ENCODE data around the gene CAMK2A.

Gene CAMK2A

DNA sequence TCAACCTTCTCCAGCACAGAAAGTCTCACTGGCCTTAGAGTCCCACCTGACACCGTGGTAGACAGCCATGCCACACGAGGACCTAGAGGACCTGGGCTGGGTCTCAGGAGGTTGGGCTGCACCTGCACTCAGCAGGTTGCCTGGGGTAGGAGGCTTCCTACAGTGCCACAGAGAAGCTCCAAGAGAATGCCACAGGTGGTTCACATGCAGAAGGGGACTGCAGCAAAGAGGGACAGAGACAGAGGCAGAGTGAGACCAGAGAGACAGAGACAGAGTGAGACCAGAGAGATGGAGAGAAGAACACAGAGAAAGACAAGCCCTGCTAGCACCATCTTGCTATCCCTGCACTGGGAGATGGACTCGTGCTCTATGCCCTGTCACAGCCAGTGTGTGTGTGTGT lies 5.7 kb downstream of the CAMK2A start:
- in situ Hi-C loops (cut with HindIII; ENCODE audit: low sequenced_read_pairs), result no loop called here
- TF ChIP-seq, protein P1, sequence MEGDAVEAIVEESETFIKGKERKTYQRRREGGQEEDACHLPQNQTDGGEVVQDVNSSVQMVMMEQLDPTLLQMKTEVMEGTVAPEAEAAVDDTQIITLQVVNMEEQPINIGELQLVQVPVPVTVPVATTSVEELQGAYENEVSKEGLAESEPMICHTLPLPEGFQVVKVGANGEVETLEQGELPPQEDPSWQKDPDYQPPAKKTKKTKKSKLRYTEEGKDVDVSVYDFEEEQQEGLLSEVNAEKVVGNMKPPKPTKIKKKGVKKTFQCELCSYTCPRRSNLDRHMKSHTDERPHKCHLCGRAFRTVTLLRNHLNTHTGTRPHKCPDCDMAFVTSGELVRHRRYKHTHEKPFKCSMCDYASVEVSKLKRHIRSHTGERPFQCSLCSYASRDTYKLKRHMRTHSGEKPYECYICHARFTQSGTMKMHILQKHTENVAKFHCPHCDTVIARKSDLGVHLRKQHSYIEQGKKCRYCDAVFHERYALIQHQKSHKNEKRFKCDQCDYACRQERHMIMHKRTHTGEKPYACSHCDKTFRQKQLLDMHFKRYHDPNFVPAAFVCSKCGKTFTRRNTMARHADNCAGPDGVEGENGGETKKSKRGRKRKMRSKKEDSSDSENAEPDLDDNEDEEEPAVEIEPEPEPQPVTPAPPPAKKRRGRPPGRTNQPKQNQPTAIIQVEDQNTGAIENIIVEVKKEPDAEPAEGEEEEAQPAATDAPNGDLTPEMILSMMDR (IDR thresholded peaks at IDR 0.05; ENCODE audit: low read depth, low read length, missing control alignments), result no peak
- no peak overlapping the region for H3K4me3 ChIP-seq (ENCODE audit: low read depth, low read length)
- DNase-seq (ENCODE audit: low read depth), result no peak

DNA sequence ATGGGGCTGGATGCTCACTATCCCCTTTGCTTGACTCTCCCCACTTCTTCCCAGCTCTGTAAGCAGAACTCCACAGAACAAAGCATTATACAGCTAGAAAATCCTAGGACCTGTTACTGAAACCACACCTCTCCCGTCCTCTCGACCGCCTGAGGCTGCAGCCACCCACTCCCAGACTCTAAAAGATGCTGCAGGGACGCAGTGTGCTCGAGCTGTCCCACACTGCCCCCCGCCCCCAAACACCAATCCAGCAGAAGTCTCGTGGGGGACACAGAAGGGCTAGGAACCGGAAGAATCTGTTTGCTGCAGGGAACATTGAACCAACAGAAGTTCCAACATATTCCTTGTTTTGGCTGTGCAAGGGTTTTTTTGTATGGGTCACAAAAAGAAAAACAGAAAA lies 7.6 kb downstream of the CAMK2A start:
- TF ChIP-seq, protein P1 (IDR thresholded peaks at IDR 0.05; ENCODE audit: low read depth, low read length, missing control alignments), result no peak
- H3K4me3 ChIP-seq (ENCODE audit: low read depth, low read length), result no peak overlapping the region
- no peak for DNase-seq (ENCODE audit: low read depth)
- in situ Hi-C loops (cut with HindIII; ENCODE audit: low sequenced_read_pairs), result no loop called here

DNA sequence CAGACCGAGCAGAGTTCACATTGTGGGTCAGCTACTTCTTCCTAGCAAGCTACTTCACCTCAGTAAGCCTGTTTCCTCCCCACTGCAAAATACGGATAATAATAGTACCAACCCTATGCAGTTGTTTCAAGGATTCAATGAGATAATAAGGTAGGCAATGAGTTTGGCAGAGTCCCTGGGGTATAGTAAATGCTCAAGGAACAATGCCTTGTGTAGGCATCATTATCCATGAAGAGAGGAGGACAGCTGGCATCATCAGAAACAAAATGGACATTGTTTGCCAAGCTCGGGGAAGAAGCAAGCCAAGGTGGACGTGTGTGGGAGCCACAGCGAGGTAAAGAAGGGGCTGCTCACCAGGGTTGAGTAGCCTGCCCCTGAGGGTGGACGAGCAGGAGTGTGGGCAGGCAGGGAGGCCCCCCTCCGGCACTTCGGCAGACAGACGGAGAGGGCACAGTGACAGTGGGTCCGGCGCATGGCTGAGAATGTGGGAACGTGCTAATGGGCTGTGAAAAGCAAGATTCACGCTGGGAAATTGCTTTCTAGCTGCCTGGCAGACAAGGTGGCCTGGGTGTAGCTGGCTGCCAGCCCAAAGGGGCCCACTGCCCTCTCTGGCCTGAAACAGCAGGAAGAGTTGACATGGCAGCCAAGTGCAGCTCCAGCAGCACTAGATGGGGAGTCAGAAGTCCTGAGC lies 10.1 kb downstream of the CAMK2A start:
- no peak overlapping the region for H3K4me3 ChIP-seq (ENCODE audit: low read depth, low read length)
- in situ Hi-C loops (cut with HindIII; ENCODE audit: low sequenced_read_pairs), result no loop called here
- DNase-seq (ENCODE audit: low read depth), result no peak
- TF ChIP-seq, protein P1 (IDR thresholded peaks at IDR 0.05; ENCODE audit: low read depth, low read length, missing control alignments), result no peak

DNA sequence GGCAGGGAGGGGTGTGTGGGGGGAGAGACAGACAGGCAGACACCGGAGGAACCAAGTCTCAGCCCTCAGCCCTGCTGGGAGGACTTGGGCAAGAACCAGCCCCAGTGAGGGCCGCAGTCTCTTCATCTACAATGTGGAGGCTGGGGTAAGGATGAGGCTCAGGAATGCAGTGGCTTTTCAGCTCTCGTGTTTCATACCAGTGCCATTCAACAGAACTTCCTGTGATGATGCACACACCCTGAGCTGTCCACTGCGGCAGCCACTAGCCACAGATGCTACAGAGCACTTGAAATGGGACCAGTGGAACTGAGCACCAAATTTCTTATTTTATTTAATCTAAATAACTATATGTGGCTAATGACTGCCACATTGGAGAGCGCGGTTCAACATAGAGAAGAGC lies 10.7 kb downstream of the CAMK2A start:
- in situ Hi-C loops (cut with HindIII; ENCODE audit: low sequenced_read_pairs), result no loop called here
- no peak overlapping the region for H3K4me3 ChIP-seq (ENCODE audit: low read depth, low read length)
- TF ChIP-seq, protein P1 (IDR thresholded peaks at IDR 0.05; ENCODE audit: low read depth, low read length, missing control alignments), result no peak
- DNase-seq (ENCODE audit: low read depth), result peak; percentile 58

DNA sequence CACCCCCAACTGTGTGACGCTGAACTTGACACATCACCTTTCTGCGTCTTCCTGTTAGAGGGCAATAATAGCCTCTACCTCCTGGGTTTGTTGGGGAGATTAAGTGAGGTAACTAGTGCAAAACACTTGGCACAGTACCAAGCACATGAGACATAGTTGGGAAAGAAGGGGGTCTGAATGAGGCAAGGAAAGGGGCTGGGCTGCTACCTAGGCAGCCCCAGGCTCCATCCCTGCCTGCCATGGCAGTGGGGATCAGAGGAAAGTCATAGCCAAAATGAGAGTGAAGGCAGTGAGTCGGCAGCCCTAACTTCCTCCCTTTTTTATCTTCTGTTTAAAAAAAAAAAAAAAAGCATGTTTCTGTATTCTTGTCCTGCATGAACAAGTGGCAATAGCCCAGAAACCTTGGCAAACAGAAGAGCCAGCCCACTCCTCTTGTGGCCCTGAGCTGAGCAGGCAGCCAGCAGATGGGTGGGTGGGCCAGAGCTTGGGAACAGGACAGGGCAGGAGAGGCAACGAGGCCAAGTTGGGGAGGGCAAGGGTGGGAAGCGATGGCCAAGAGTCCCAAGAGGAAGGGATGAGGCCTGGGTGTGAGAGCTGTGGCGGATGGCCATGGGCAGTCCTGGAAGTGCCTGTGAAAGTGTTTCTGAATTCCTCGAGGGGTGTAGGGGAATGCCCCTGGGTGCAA lies 11.4 kb downstream of the CAMK2A start:
- no peak for DNase-seq (ENCODE audit: low read depth)
- TF ChIP-seq, protein P1 (IDR thresholded peaks at IDR 0.05; ENCODE audit: low read depth, low read length, missing control alignments), result no peak
- in situ Hi-C loops (cut with HindIII; ENCODE audit: low sequenced_read_pairs), result no loop called here
- no peak overlapping the region for H3K4me3 ChIP-seq (ENCODE audit: low read depth, low read length)

DNA sequence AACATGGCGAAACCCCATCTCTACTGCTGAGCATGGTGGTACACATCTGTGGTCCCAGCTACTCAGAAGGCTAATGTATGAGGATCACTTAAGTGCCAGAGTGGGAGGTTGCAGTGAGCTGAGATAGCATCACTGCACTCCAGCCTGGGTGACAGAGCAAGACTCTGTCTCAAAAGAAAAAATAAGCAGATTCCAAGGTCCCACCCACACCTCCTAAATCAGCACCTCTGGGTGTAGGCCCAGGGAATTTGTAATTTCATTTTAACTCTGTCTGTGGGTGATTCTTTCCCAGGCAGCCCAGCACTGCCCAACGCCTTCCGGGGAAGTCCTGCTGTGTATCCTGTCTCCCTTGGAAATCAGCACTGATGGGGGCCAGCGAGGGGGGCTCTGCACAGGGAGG lies 12.5 kb downstream of the CAMK2A start:
- DNase-seq (ENCODE audit: low read depth), result no peak
- TF ChIP-seq, protein P1 (IDR thresholded peaks at IDR 0.05; ENCODE audit: low read depth, low read length, missing control alignments), result no peak
- no peak overlapping the region for H3K4me3 ChIP-seq (ENCODE audit: low read depth, low read length)
- in situ Hi-C loops (cut with HindIII; ENCODE audit: low sequenced_read_pairs), result no loop called here

All from astrocyte of the cerebellum (primary cell).